ENCODE data around the gene HPGDS. TPM values are rescaled to one million over a fixed set of nuclear protein-coding genes. Genes with fewer than 3 reads are reported as not detected.

The HPGDS gene
- total RNA-seq, 1 donor from 2014 or later, result not detected

DNA sequence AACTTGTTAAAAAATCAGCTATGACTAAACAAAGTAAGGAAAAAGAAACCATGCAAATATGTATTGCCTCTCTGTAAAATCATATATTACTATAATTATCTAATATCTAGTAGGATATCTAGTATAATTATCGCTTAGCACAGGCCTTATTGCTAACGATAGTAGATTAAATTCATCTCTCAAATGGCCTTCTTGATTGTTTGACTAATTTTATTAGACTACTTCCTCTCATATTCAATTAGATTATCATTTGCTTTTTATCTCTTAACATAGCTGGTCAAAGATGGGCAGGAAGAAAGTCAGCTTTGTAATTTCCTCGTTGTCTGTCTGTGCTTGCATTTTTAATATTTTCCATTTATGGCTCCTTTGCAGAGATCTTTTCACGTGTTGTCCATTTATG, 21.9 kb upstream of the HPGDS start:
- Mint-ChIP-seq H3K4me3 (ENCODE audit: unreplicated experiment) (no peak overlapping the region), H3K27me3 (ENCODE audit: low read depth) (no peaks in the 10 kb centered on the region), H3K9me3 (ENCODE audit: low read depth) (peaks cover 19% of the 10 kb centered on the region), H3K27ac (ENCODE audit: unreplicated experiment) (no peak overlapping the region), H3K4me1 (ENCODE audit: low read depth) (peaks cover 20% of the 10 kb centered on the region), H3K36me3 (ENCODE audit: low read depth) (peaks cover 4% of the 10 kb centered on the region)
- DNase-seq (ENCODE audit: low spot score), result no peak
- TF ChIP-seq, protein P1, sequence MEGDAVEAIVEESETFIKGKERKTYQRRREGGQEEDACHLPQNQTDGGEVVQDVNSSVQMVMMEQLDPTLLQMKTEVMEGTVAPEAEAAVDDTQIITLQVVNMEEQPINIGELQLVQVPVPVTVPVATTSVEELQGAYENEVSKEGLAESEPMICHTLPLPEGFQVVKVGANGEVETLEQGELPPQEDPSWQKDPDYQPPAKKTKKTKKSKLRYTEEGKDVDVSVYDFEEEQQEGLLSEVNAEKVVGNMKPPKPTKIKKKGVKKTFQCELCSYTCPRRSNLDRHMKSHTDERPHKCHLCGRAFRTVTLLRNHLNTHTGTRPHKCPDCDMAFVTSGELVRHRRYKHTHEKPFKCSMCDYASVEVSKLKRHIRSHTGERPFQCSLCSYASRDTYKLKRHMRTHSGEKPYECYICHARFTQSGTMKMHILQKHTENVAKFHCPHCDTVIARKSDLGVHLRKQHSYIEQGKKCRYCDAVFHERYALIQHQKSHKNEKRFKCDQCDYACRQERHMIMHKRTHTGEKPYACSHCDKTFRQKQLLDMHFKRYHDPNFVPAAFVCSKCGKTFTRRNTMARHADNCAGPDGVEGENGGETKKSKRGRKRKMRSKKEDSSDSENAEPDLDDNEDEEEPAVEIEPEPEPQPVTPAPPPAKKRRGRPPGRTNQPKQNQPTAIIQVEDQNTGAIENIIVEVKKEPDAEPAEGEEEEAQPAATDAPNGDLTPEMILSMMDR (IDR thresholded peaks at IDR 0.05), result no peak

DNA sequence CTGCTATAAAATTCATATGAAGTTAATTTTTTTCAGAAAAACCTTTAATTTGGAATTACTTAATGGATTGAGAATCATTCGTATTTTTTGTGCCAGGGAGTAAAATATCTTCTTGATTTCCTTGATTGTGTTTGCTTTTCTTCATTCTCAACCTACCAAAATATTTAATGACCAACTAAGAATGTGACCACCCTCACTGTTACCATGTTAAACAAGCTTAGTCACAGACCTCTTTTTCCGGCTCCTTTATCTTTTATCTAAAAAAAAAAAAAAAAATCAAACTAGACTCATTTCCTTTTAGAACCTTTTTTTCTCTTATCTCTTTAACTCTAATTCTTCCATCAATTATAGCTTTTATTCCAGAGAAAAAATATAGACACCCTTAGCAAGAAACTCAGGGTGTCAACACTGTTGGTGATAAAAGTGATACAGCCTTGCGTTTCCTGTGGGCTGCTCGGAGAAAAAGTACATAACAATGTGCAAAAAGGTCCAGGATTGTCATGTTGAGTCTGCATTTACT, 20.6 kb upstream of the HPGDS start:
- DNase-seq (ENCODE audit: low spot score), result no peak
- Mint-ChIP-seq H3K27ac (ENCODE audit: unreplicated experiment) (no peak overlapping the region), H3K36me3 (ENCODE audit: low read depth) (peaks cover 4% of the 10 kb centered on the region)

DNA sequence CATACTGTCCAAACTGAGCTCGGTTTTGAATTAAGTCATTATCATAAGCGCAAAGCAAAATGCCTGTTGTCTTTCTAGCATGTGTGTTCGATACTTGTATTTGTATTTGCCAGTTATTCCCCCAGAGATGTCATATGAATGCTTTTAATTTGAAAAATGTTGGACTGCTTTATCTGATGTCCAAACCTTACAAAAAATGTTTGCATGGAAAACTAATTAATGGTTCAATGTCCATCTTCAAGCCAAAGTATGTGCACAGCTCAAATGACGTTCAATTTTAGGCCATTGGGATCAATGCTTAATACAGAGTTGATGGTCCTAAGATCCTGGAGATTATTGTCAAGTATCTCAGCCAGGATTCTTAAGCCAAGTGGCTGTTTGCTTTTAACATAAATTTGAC, 17.2 kb upstream of the HPGDS start:
- Mint-ChIP-seq H3K4me3 (ENCODE audit: unreplicated experiment) (no peak overlapping the region), H3K4me1 (ENCODE audit: low read depth) (peaks cover 16% of the 10 kb centered on the region)
- TF ChIP-seq, protein P1 (IDR thresholded peaks at IDR 0.05), result no peak

More for the DNA sequence above, 20.6 kb upstream of the HPGDS start:
- no peaks in the 10 kb centered on the region for H3K27me3 Mint-ChIP-seq (ENCODE audit: low read depth)
- peaks cover 20% of the 10 kb centered on the region for H3K4me1 Mint-ChIP-seq (ENCODE audit: low read depth)
- H3K4me3 Mint-ChIP-seq (ENCODE audit: unreplicated experiment), result no peak overlapping the region
- TF ChIP-seq, protein P1 (IDR thresholded peaks at IDR 0.05), result no peak
- H3K9me3 Mint-ChIP-seq (ENCODE audit: low read depth), result peaks cover 19% of the 10 kb centered on the region

DNA sequence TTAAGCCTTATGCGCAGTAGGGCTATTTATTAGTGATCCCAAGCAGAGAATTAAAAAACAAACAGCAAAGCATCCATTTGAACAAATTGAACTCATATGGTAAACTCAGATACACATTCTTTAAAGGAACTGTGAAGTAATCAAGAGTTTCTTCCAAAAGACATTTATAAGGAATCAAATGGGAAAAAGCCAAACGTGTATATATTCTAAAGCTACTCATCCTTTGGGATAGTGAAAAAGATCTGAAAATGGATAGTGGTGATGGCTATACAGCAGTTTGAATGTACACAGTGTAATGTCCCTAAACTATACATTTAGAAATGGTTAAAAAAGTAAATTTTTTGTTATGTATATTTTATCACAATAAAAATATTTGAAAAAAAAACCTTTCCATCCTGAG, 16.6 kb upstream of the HPGDS start:
- TF ChIP-seq, protein P1 (IDR thresholded peaks at IDR 0.05), result no peak
- DNase-seq (ENCODE audit: low spot score), result no peak
- Mint-ChIP-seq H3K36me3 (ENCODE audit: low read depth) (no peaks in the 10 kb centered on the region), H3K27ac (ENCODE audit: unreplicated experiment) (no peak overlapping the region), H3K9me3 (ENCODE audit: low read depth) (no peaks in the 10 kb centered on the region), H3K27me3 (ENCODE audit: low read depth) (no peaks in the 10 kb centered on the region), H3K4me3 (ENCODE audit: unreplicated experiment) (no peak overlapping the region), H3K4me1 (ENCODE audit: low read depth) (peaks cover 13% of the 10 kb centered on the region)

More for the DNA sequence above, 17.2 kb upstream of the HPGDS start:
- Mint-ChIP-seq H3K27ac (ENCODE audit: unreplicated experiment) (no peak overlapping the region), H3K36me3 (ENCODE audit: low read depth) (no peaks in the 10 kb centered on the region), H3K9me3 (ENCODE audit: low read depth) (no peaks in the 10 kb centered on the region), H3K27me3 (ENCODE audit: low read depth) (no peaks in the 10 kb centered on the region)
- DNase-seq (ENCODE audit: low spot score), result no peak

DNA sequence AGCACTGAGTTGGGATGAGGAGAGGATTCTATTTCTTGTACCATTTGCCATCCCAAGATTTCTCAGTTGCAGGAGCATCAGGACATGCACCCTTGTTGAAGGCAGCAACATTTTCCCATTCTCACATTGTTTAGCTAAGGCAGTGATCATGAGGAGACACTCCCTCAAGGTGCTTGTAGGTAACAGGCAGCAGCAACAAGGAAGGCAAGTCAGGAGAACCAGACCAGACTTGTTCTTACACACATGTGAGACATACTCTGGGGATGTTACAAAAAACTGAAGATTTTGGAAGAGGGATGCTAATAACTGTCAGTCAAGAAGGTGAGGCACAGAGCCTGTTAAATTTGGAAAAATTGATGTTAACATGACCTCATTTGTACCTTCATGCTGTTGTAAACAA, 15.5 kb upstream of the HPGDS start:
- no peak for DNase-seq (ENCODE audit: low spot score)
- Mint-ChIP-seq H3K4me1 (ENCODE audit: low read depth) (peaks cover 10% of the 10 kb centered on the region), H3K27ac (ENCODE audit: unreplicated experiment) (no peak overlapping the region), H3K4me3 (ENCODE audit: unreplicated experiment) (no peak overlapping the region), H3K9me3 (ENCODE audit: low read depth) (no peaks in the 10 kb centered on the region), H3K36me3 (ENCODE audit: low read depth) (no peaks in the 10 kb centered on the region), H3K27me3 (ENCODE audit: low read depth) (no peaks in the 10 kb centered on the region)
- TF ChIP-seq, protein P1 (IDR thresholded peaks at IDR 0.05), result no peak
